NCI-H510A treated with DMSO at 0.1 percent for 48 hours (cell line): ENCODE results near the gene FCGR1A.
"Not testable (repeated sequence)": the region's sequence is repeated elsewhere in the genome, so short reads cannot be mapped to it uniquely, and the experiment has no call there.

ENCODE experiments used
- DNase-seq: peaks from one replicate; lab custom pipeline; 2025; lab: John Stamatoyannopoulos, UW

FCGR1A gene

GRCh38 chr1:149833144-149833543 lies 50.6 kb downstream of the FCGR1A start:
- DNase-seq, result not testable (repeated sequence)

- not testable (repeated sequence) for DNase-seq
Observed at GRCh38 chr1:149841149-149841548, 58.7 kb downstream of the FCGR1A start.
